Measurements from ENCODE around the gene INSM2.

Gene INSM2

DNA sequence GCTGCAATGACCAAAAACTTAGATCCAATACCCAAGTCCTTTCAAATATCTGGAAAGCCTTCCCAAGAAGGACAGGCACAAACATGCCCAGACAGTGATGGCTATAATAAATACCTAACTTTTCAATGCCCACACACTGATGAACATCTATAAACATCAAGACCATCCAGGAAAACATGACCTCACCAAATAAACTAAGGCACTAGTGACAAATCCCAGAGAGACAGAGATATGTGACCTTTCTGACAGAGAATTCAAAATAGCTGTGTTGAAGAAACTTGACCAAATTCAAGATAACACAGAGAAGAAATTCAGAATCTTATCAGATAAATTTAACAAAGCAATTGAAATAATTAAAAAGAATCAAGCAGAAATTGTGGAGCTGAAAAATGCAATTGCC is 38.7 kb upstream of the INSM2 start:
- ATAC-seq = no peak
- TF ChIP-seq ZC3H10 (CRISPR knock-in tag; IDR thresholded peaks at IDR 0.05) = no peak
- no peak for TF ChIP-seq CSDC2 (CRISPR knock-in tag; IDR thresholded peaks at IDR 0.05)
- TF ChIP-seq OSR1 (CRISPR knock-in tag; IDR thresholded peaks at IDR 0.05) = no peak

GRCh38 chr14:35499180-35499579 is 34.8 kb upstream of the INSM2 start:
- TF ChIP-seq, protein P1, sequence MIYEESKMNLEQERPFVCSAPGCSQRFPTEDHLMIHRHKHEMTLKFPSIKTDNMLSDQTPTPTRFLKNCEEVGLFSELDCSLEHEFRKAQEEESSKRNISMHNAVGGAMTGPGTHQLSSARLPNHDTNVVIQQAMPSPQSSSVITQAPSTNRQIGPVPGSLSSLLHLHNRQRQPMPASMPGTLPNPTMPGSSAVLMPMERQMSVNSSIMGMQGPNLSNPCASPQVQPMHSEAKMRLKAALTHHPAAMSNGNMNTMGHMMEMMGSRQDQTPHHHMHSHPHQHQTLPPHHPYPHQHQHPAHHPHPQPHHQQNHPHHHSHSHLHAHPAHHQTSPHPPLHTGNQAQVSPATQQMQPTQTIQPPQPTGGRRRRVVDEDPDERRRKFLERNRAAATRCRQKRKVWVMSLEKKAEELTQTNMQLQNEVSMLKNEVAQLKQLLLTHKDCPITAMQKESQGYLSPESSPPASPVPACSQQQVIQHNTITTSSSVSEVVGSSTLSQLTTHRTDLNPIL (CRISPR knock-in tag; IDR thresholded peaks at IDR 0.05; ENCODE audit: low read depth) = no peak
- TF ChIP-seq RARB (CRISPR knock-in tag; IDR thresholded peaks at IDR 0.05) (no peak), ZNF70 (CRISPR knock-in tag; IDR thresholded peaks at IDR 0.05) (no peak), OSR1 (CRISPR knock-in tag; IDR thresholded peaks at IDR 0.05) (no peak), SNAI2 (CRISPR knock-in tag; IDR thresholded peaks at IDR 0.05) (no peak), BACH2 (CRISPR knock-in tag; IDR thresholded peaks at IDR 0.05; ENCODE audit: borderline replicate concordance) (no peak), ZNF8 (CRISPR knock-in tag; IDR thresholded peaks at IDR 0.05) (no peak), ESRRG (CRISPR knock-in tag; IDR thresholded peaks at IDR 0.05) (no peak)
- TF ChIP-seq, protein P2, sequence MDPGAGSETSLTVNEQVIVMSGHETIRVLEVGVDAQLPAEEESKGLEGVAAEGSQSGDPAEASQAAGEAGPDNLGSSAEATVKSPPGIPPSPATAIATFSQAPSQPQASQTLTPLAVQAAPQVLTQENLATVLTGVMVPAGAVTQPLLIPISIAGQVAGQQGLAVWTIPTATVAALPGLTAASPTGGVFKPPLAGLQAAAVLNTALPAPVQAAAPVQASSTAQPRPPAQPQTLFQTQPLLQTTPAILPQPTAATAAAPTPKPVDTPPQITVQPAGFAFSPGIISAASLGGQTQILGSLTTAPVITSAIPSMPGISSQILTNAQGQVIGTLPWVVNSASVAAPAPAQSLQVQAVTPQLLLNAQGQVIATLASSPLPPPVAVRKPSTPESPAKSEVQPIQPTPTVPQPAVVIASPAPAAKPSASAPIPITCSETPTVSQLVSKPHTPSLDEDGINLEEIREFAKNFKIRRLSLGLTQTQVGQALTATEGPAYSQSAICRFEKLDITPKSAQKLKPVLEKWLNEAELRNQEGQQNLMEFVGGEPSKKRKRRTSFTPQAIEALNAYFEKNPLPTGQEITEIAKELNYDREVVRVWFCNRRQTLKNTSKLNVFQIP (CRISPR knock-in tag; IDR thresholded peaks at IDR 0.05; ENCODE audit: borderline replicate concordance, low read depth) = no peak
- TF ChIP-seq, protein P3, sequence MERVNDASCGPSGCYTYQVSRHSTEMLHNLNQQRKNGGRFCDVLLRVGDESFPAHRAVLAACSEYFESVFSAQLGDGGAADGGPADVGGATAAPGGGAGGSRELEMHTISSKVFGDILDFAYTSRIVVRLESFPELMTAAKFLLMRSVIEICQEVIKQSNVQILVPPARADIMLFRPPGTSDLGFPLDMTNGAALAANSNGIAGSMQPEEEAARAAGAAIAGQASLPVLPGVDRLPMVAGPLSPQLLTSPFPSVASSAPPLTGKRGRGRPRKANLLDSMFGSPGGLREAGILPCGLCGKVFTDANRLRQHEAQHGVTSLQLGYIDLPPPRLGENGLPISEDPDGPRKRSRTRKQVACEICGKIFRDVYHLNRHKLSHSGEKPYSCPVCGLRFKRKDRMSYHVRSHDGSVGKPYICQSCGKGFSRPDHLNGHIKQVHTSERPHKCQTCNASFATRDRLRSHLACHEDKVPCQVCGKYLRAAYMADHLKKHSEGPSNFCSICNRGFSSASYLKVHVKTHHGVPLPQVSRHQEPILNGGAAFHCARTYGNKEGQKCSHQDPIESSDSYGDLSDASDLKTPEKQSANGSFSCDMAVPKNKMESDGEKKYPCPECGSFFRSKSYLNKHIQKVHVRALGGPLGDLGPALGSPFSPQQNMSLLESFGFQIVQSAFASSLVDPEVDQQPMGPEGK (CRISPR knock-in tag; IDR thresholded peaks at IDR 0.05; ENCODE audit: borderline replicate concordance) = no peak

DNA sequence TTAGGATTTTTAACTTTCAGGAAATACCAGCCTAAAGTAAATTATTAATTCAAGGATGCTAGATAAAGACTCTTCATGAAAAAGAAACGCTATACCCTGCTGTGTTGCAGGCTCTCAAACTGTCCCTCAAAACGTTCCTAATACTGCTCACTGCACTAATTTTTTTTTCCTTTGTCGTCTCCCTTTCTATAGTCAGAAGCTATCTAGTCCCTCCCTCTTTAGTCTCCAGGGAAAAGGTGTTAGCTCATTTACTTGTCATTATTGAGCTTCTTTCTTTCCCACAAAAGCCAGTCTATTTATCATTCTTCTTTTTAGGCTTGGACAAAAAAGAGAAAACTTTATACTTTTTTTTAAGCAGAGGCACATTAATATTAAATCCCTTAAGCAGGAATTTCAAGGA is 30.3 kb upstream of the INSM2 start:
- no peak for ATAC-seq
- no peak for TF ChIP-seq GLIS3 (CRISPR knock-in tag; IDR thresholded peaks at IDR 0.05)
- no peak for TF ChIP-seq OSR1 (CRISPR knock-in tag; IDR thresholded peaks at IDR 0.05)
- TF ChIP-seq ZNF565 (CRISPR knock-in tag; conservative IDR thresholded peaks at IDR 0.05; ENCODE audit: low read depth) = no peak
- no peak for TF ChIP-seq RARB (CRISPR knock-in tag; IDR thresholded peaks at IDR 0.05)
- TF ChIP-seq ZFP30 (CRISPR knock-in tag; IDR thresholded peaks at IDR 0.05) = no peak
- TF ChIP-seq TOX (CRISPR knock-in tag; IDR thresholded peaks at IDR 0.05; ENCODE audit: borderline replicate concordance) = no peak
- TF ChIP-seq ZNF8 (CRISPR knock-in tag; IDR thresholded peaks at IDR 0.05) = no peak
- TF ChIP-seq, protein P2 (CRISPR knock-in tag; IDR thresholded peaks at IDR 0.05; ENCODE audit: borderline replicate concordance, low read depth) = no peak
- no peak for TF ChIP-seq ZC3H10 (CRISPR knock-in tag; IDR thresholded peaks at IDR 0.05)
- no peak for TF ChIP-seq ESRRG (CRISPR knock-in tag; IDR thresholded peaks at IDR 0.05)
- TF ChIP-seq, protein P3 (CRISPR knock-in tag; IDR thresholded peaks at IDR 0.05; ENCODE audit: borderline replicate concordance) = no peak
- TF ChIP-seq ISL1 (CRISPR knock-in tag; IDR thresholded peaks at IDR 0.05) = no peak
- TF ChIP-seq PPARA (CRISPR knock-in tag; IDR thresholded peaks at IDR 0.05; ENCODE audit: borderline replicate concordance) = no peak
- no peak for TF ChIP-seq BACH2 (CRISPR knock-in tag; IDR thresholded peaks at IDR 0.05; ENCODE audit: borderline replicate concordance)
- TF ChIP-seq ARNTL (CRISPR knock-in tag; IDR thresholded peaks at IDR 0.05; ENCODE audit: borderline replicate concordance, low read depth) = no peak
- no peak for TF ChIP-seq ZFP3 (CRISPR knock-in tag; IDR thresholded peaks at IDR 0.05)
- TF ChIP-seq, protein P4, sequence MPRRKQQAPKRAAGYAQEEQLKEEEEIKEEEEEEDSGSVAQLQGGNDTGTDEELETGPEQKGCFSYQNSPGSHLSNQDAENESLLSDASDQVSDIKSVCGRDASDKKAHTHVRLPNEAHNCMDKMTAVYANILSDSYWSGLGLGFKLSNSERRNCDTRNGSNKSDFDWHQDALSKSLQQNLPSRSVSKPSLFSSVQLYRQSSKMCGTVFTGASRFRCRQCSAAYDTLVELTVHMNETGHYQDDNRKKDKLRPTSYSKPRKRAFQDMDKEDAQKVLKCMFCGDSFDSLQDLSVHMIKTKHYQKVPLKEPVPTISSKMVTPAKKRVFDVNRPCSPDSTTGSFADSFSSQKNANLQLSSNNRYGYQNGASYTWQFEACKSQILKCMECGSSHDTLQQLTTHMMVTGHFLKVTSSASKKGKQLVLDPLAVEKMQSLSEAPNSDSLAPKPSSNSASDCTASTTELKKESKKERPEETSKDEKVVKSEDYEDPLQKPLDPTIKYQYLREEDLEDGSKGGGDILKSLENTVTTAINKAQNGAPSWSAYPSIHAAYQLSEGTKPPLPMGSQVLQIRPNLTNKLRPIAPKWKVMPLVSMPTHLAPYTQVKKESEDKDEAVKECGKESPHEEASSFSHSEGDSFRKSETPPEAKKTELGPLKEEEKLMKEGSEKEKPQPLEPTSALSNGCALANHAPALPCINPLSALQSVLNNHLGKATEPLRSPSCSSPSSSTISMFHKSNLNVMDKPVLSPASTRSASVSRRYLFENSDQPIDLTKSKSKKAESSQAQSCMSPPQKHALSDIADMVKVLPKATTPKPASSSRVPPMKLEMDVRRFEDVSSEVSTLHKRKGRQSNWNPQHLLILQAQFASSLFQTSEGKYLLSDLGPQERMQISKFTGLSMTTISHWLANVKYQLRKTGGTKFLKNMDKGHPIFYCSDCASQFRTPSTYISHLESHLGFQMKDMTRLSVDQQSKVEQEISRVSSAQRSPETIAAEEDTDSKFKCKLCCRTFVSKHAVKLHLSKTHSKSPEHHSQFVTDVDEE (CRISPR knock-in tag; IDR thresholded peaks at IDR 0.05) = no peak
- TF ChIP-seq, protein P5, sequence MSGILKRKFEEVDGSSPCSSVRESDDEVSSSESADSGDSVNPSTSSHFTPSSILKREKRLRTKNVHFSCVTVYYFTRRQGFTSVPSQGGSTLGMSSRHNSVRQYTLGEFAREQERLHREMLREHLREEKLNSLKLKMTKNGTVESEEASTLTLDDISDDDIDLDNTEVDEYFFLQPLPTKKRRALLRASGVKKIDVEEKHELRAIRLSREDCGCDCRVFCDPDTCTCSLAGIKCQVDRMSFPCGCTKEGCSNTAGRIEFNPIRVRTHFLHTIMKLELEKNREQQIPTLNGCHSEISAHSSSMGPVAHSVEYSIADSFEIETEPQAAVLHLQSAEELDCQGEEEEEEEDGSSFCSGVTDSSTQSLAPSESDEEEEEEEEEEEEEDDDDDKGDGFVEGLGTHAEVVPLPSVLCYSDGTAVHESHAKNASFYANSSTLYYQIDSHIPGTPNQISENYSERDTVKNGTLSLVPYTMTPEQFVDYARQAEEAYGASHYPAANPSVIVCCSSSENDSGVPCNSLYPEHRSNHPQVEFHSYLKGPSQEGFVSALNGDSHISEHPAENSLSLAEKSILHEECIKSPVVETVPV (CRISPR knock-in tag; IDR thresholded peaks at IDR 0.05) = no peak

More at GRCh38 chr14:35499180-35499579, 34.8 kb upstream of the INSM2 start:
- no peak for ATAC-seq

Data from SK-N-SH treated with all-trans-retinoic acid at 6 μM for 48 hours (cell line).